Osteocyte (in vitro differentiated cells): ENCODE data around the gene SDK2. TPM values are rescaled to one million over a fixed set of nuclear protein-coding genes. Genes with fewer than 3 reads are reported as not detected.

Experiments used
- DNase-seq: peaks from one replicate; pipeline ENCODE4 v3.0.0; 2021; ENCODE audit warnings: mixed read lengths; ENCODE audit not compliant: unreplicated experiment; ENCODE audit errors: extremely low spot score
- H3K27ac Mint-ChIP-seq: one replicate; pipeline ENCODE4 v1.8.0; 2021; ENCODE audit warnings: mild to moderate bottlenecking, mixed read lengths; ENCODE audit not compliant: unreplicated experiment
- H3K27me3 Mint-ChIP-seq: one replicate; pipeline ENCODE4 v1.8.0; 2021; ENCODE audit warnings: mixed read lengths; ENCODE audit not compliant: unreplicated experiment
- H3K36me3 Mint-ChIP-seq: one replicate; pipeline ENCODE4 v1.8.0; 2021; ENCODE audit warnings: mixed read lengths; ENCODE audit not compliant: unreplicated experiment
- H3K4me1 Mint-ChIP-seq: one replicate; pipeline ENCODE4 v1.8.0; 2021; ENCODE audit warnings: mixed read lengths; ENCODE audit not compliant: unreplicated experiment
- H3K4me3 Mint-ChIP-seq: one replicate; pipeline ENCODE4 v1.8.0; 2021; ENCODE audit warnings: mild to moderate bottlenecking, moderate library complexity, mixed read lengths; ENCODE audit not compliant: unreplicated experiment
- H3K9me3 Mint-ChIP-seq: one replicate; pipeline ENCODE4 v1.8.0; 2021; ENCODE audit warnings: mixed read lengths; ENCODE audit not compliant: unreplicated experiment
- total RNA-seq: library from RNA; stranded (reverse); gene quantifications from 2 replicates; pipeline ENCODE4 v1.2.1, GENCODE V29; 2021
- TF ChIP-seq, protein P1 (sequence below): fragments of 200-600 bp; sonication (generic); IDR thresholded peaks from 2 replicates; pipeline ENCODE4 v1.5.0; 2021; ENCODE audit warnings: antibody characterized with exemption, mild to moderate bottlenecking, moderate library complexity

SDK2 gene
- total RNA-seq, 1 donor from 2014 or later = 16.5 TPM

DNA sequence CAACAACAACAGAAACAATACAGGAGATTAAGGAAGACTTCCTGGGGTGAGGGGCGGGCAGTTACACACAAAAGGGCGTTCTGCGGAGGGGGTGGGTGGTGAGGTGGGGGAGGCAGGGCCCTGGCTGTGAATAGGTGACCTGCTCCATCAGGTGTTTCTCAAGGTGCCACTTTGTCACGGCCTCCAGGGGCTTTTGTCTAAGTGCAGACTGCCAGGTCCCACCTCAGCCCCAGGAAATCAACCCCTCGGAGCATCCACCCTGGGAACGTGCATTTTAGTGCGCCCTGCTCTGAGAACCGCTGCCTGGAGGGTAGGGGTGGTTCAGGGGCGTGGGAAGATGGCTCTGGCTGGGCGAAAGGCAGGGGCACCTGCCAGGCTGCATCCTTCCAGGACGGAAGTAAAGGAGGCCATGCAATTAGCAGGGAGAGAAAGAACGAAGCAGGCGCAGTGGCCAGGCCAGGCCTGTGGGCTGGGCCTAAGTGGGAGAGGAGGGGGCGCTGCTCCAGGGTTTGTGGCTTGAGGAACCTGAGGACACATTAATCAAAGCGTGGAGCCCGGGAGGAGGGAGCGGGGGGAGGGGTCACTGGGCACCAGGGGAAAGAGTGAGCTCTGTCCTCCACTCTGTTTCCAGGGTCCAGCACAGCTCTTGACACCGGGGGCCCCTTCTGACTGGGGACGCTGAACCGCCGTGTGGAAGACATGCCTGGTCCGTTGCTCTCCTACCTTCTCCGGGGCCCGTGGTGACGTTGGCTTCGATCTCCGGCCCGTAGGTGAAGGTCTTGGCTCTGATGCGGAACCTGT is 283.1 kb downstream of the SDK2 start:
- Mint-ChIP-seq H3K4me3 (no peak overlapping the region), H3K9me3 (no peaks in the 10 kb centered on the region), H3K4me1 (peaks cover 7% of the 10 kb centered on the region), H3K36me3 (no peaks in the 10 kb centered on the region), H3K27ac (no peak overlapping the region), H3K27me3 (no peaks in the 10 kb centered on the region)
- TF ChIP-seq, protein P1, sequence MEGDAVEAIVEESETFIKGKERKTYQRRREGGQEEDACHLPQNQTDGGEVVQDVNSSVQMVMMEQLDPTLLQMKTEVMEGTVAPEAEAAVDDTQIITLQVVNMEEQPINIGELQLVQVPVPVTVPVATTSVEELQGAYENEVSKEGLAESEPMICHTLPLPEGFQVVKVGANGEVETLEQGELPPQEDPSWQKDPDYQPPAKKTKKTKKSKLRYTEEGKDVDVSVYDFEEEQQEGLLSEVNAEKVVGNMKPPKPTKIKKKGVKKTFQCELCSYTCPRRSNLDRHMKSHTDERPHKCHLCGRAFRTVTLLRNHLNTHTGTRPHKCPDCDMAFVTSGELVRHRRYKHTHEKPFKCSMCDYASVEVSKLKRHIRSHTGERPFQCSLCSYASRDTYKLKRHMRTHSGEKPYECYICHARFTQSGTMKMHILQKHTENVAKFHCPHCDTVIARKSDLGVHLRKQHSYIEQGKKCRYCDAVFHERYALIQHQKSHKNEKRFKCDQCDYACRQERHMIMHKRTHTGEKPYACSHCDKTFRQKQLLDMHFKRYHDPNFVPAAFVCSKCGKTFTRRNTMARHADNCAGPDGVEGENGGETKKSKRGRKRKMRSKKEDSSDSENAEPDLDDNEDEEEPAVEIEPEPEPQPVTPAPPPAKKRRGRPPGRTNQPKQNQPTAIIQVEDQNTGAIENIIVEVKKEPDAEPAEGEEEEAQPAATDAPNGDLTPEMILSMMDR = no peak
- no peak for DNase-seq

DNA sequence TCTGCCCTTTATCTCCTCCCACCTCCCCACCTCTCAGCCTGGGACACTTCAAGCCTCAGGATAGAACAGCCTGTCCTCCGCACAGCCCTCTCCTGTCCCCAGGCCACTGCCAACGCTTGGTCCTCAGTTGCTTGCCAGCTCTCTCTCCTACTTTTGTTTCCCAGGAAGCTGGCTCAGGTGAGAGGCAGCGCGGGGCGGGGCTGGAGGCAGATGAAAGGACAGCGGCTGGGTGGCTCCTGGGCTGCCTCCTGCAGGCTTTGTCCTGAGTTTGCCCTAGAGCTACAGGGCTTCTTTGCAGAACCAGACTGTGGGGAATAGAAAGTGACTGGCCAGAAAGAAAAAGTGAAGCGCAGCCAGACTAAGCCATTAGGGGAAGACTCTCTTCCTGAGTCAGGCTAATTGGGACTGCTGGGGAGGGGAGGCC is 284.2 kb downstream of the SDK2 start:
- Mint-ChIP-seq H3K4me1 (peaks cover 14% of the 10 kb centered on the region), H3K9me3 (no peaks in the 10 kb centered on the region), H3K4me3 (no peak overlapping the region), H3K27me3 (no peaks in the 10 kb centered on the region), H3K27ac (no peak overlapping the region), H3K36me3 (no peaks in the 10 kb centered on the region)
- no peak for DNase-seq
- TF ChIP-seq, protein P1 = no peak

DNA sequence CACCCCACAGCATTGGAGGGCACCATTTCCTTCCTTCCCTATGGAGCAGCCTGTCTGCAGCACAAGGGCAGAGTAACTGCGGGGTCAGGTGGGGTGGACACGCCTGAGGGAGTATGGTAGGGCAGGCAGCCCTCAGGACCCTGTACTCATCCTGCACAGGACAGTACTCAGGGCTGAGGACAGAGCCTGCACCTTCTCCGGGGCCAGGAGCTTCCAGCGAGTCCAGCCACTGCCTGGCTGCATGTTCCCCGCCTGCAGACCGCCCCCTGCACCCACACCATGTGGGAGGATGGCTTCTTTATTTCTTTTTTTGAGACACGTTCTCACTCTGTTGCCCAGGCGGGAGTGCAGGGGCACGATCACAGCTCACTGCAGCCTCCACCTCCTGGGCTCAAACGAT is 284.9 kb downstream of the SDK2 start:
- Mint-ChIP-seq H3K27ac (no peak overlapping the region), H3K4me3 (no peak overlapping the region), H3K27me3 (no peaks in the 10 kb centered on the region), H3K4me1 (peaks cover 14% of the 10 kb centered on the region), H3K36me3 (no peaks in the 10 kb centered on the region), H3K9me3 (no peaks in the 10 kb centered on the region)
- TF ChIP-seq, protein P1 = no peak
- DNase-seq = no peak

DNA sequence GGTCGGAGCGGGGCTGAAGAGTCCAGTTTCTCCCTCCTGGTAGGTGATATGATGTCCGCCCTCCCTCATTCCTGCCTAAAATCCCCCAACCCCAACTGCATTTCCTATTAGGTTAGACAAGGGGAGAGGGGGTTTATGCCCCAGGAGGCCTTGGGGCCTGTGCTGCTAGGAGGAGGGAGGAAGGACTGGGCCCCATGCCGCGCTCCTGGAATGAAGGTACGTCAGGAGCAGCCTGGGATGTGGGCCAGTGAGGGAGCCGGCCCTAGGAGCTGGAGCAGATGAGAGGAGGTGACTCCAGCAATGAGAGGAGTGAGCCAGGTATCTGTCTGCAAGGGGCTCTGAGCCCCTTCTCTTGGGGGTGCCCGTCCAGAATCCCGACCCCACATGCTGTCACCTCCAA is 285.6 kb downstream of the SDK2 start:
- H3K4me3 Mint-ChIP-seq = no peak overlapping the region
- DNase-seq = no peak
- TF ChIP-seq, protein P1 = no peak
- no peak overlapping the region for H3K27ac Mint-ChIP-seq
- no peaks in the 10 kb centered on the region for H3K27me3 Mint-ChIP-seq
- no peaks in the 10 kb centered on the region for H3K36me3 Mint-ChIP-seq
- peaks cover 14% of the 10 kb centered on the region for H3K4me1 Mint-ChIP-seq
- no peaks in the 10 kb centered on the region for H3K9me3 Mint-ChIP-seq

DNA sequence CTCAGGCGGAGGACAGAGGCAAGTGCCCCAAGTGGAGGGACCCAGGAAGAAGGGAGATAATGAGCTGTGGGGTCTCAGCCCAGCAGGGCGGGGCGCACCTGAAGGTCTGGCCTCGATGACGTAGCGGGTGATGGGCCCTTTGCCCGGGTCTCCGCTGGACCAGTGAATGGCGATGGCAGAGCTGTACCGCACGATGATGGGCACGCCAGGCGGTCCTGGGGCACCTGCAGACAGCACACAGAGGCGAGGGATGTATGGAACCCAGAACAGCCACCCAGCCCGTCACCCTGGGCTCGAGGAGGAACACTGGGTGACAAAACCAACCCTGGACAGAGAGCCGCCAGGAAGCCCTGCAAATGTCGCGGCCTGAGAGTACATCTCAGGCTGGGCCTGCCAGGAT is 286.3 kb downstream of the SDK2 start:
- Mint-ChIP-seq H3K4me3 (no peak overlapping the region), H3K9me3 (no peaks in the 10 kb centered on the region), H3K4me1 (peaks cover 14% of the 10 kb centered on the region), H3K36me3 (no peaks in the 10 kb centered on the region), H3K27ac (no peak overlapping the region), H3K27me3 (no peaks in the 10 kb centered on the region)
- TF ChIP-seq, protein P1 = no peak
- DNase-seq = no peak
